Amniotic stem cell (primary cell): ENCODE data around the gene ARL14EP.

Experiments used
- DNase-seq: peaks from one replicate; lab custom pipeline; 2025; lab: John Stamatoyannopoulos, UW

Gene ARL14EP

DNA sequence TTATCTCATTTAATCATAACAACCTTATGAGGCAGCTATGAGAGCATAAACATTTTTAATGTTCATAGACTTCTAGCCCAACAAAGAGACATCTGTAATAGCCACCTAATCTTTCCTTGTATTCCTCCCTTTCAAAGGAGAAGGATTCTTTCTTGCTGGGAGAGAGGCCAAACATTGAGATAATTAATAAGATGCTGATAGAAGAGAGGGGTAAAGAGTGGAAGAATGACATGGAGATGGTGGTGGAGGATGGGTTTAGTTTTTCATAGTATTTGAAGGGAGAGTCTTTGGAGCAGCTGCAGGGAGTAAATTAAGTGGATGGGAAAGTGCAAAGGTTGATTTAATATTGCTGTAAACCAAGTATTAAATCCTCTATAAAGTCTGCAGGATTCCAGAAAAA, 57.9 kb downstream of the ARL14EP start:
- DNase-seq = no peak

DNA sequence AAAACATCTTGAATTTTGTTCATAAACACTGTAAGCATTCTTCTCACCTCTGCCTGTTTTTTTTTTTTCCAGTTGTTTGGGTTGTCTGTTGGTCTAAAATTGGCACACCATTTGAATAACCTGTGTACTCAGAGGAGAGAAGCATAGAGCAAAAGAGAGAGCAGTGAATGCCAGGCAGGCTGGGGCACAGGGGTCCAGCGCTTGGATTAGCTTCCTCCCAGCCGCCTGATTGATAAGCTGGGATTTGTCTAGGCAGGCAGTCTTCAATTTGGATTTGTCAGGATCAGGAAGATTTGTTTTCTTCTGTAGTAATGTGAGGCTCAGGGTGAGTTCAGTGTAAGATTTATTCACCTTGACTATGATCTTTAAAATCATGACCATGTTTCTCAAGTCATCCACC, 59.0 kb downstream of the ARL14EP start:
- no peak for DNase-seq
